Testis (tissue), 3 donors: ENCODE results near the gene MTA3. TPM values are rescaled to one million over a fixed set of nuclear protein-coding genes. Genes with fewer than 3 reads are reported as not detected.

Experiments
- DNase-seq: peaks from one replicate; pipeline ENCODE4 v3.0.0-alpha.2; 2019
- H3K27ac ChIP-seq, 2 donors: fragments of 200-600 bp; sonication (generic); one replicate each; pipeline ENCODE4 v1.5.1; 2019
- H3K27me3 ChIP-seq: fragments of 200-600 bp; sonication (generic); one replicate; pipeline ENCODE4 v1.5.1; 2019
- H3K36me3 ChIP-seq: fragments of 200-600 bp; sonication (generic); one replicate; pipeline ENCODE4 v1.5.1; 2017; ENCODE audit warnings: low read depth; ENCODE audit errors: missing control alignments
- H3K4me1 ChIP-seq: fragments of 200-600 bp; sonication (generic); one replicate; pipeline ENCODE4 v1.5.1; 2019
- H3K4me3 ChIP-seq, 2 donors: fragments of 200-600 bp; sonication (generic); one replicate each; pipeline ENCODE4 v1.5.1; 2017 to 2019
- H3K9me3 ChIP-seq: fragments of 200-600 bp; sonication (generic); one replicate; pipeline ENCODE4 v1.5.1; 2017
- POLR2A ChIP-seq: fragments of 450-650 bp; IDR thresholded peaks from one replicate; pipeline ENCODE4 v1.6.1; 2017; ENCODE audit warnings: antibody characterized with exemption, mild to moderate bottlenecking, moderate library complexity
- WGBS, 2 donors: methylation state at CpG; one replicate each; pipeline ENCODE4 v1.1.5; 2018; 5-methylcytosine and 5-hydroxymethylcytosine counted together
- intact Hi-C: fragments of 100-400 bp; cut with DNase I; formaldehyde crosslinking; loops from one replicate; pipeline ENCODE4 v1.15.1; 2023; ENCODE audit warnings: low total_unique reads
- polyA plus RNA-seq: library from polyadenylated mRNA; stranded (reverse); fragments of 350-450 nt; fragmentation: Illumina TruSeq; extraction: RNeasy Lipid Tissue Mini Kit (QIAGEN cat#74804); gene quantifications from one replicate; pipeline ENCODE4 v1.2.3, GENCODE V29; 2014; ENCODE audit warnings: low read depth, low replicate concordance; ENCODE audit not compliant: insufficient read depth
- total RNA-seq, 2 donors: library from RNA; depleted of rRNA; stranded (reverse); fragments of >200 nt; gene quantifications; one replicate each; pipeline ENCODE4 v1.2.3, GENCODE V29; 2016
- TF ChIP-seq, protein P1 (sequence below), 3 experiments: fragments of 450-650 bp in 2 of 3; fragments of 200-600 bp in 1 of 3; sonication (generic) in 1 of 3; IDR thresholded peaks; one replicate each; pipeline ENCODE4 v1.5.1; 2016 to 2019; ENCODE audit warnings: antibody characterized with exemption in 3 of 3, mild to moderate bottlenecking in 2 of 3, moderate library complexity in 1 of 3

The MTA3 gene
- total and polyA plus RNA-seq, 3 donors from 2014 or later, result 58.5 to 84.6 (median 77.0) TPM

DNA sequence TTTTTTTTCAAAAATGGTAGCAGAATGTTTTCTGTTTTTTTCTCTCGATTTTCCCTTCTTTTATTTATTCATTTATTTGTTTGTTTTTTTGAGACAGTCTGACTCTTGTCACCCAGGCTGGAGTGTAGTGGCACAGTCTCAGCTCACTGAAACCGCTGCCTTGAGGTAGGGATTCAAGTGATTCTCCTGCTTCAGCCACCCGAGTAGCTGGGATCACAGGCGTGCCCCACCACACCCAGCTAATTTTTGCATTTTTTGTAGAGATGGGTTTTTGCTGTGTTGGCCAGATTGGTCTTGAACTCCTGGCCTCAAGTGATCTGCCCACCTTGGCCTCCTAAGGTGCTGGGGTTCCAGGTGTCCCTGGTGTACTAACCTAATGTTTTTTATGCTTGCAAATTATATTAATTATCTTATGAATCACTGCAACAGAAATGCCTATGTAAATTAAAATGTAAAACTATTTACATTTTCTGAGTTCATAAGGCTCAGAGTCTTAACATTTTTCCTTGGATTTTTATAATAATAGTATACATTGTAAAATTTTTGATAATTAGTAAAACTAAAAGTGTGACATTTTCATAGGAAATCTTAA, 19.2 kb downstream of the MTA3 start:
- Histone ChIP-seq H3K4me1 (no peaks in the 10 kb centered on the region), H3K9me3 (no peaks in the 10 kb centered on the region), H3K36me3 (no peaks in the 10 kb centered on the region), H3K27me3 (no peaks in the 10 kb centered on the region), H3K4me3 (no peak overlapping the region), H3K27ac (no peak overlapping the region)
- intact Hi-C loops, result no loop called here
- no peak for TF ChIP-seq POLR2A
- TF ChIP-seq, protein P1, sequence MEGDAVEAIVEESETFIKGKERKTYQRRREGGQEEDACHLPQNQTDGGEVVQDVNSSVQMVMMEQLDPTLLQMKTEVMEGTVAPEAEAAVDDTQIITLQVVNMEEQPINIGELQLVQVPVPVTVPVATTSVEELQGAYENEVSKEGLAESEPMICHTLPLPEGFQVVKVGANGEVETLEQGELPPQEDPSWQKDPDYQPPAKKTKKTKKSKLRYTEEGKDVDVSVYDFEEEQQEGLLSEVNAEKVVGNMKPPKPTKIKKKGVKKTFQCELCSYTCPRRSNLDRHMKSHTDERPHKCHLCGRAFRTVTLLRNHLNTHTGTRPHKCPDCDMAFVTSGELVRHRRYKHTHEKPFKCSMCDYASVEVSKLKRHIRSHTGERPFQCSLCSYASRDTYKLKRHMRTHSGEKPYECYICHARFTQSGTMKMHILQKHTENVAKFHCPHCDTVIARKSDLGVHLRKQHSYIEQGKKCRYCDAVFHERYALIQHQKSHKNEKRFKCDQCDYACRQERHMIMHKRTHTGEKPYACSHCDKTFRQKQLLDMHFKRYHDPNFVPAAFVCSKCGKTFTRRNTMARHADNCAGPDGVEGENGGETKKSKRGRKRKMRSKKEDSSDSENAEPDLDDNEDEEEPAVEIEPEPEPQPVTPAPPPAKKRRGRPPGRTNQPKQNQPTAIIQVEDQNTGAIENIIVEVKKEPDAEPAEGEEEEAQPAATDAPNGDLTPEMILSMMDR (IDR thresholded peaks at IDR 0.05), result no peak
- no peak for DNase-seq
- WGBS, 2 donors, result 92 to 98% methylated on average over 4 of the region's 4 CpGs

DNA sequence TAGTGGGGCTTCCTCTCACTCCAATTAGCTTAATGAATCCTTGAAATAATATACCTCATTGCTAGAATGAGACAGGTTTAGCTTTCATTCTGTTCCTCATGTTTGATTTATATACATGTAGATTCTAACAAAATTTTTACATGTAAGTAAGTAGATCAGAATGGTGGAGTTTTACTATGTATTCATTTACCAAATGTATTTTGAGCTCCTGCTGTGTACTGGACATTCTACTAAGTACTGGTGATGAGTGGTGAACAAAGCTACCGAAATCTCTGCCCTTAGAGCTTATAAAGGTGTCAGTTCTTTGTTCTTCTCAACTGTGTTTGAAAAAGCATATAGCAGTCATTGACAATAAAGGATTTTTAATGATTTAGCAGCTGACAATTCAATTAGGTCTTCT, 19.7 kb downstream of the MTA3 start:
- no peak overlapping the region for H3K27ac ChIP-seq
- TF ChIP-seq, protein P1 (IDR thresholded peaks at IDR 0.05), result no peak
- TF ChIP-seq POLR2A, result no peak
- intact Hi-C loops, result no loop called here
- H3K9me3 ChIP-seq, result no peaks in the 10 kb centered on the region
- 93 to 100% methylated on average over 1 of the region's 1 CpG for WGBS, 2 donors
- no peaks in the 10 kb centered on the region for H3K27me3 ChIP-seq
- no peak overlapping the region for H3K4me3 ChIP-seq
- no peak for DNase-seq
- H3K4me1 ChIP-seq, result no peaks in the 10 kb centered on the region
- H3K36me3 ChIP-seq, result no peaks in the 10 kb centered on the region

DNA sequence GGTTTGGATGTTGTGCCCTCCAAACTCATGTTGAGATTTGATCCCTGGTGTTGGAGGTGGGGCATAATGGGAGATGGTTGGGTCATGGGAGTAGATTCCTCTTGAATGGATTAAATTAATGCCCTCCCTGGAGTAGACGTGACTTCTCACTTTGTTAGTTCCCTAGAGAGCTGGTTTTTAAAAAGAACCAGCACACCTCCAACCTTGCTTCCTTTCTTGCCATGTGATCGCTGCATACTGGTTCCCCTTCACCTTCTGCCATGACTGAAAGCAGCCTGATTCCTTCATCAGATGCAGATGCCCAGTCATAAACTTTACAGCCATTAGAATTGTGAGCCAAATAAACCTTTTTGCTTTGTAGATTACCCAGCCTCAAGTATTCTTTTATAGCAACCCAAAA, 21.7 kb downstream of the MTA3 start:
- WGBS, 2 donors, result 81 to 93% methylated on average over 2 of the region's 2 CpGs
- H3K4me3 ChIP-seq, result no peak overlapping the region
- no peaks in the 10 kb centered on the region for H3K27me3 ChIP-seq
- no peak for TF ChIP-seq POLR2A
- TF ChIP-seq, protein P1 (IDR thresholded peaks at IDR 0.05), result no peak
- intact Hi-C loops, result no loop called here
- no peaks in the 10 kb centered on the region for H3K9me3 ChIP-seq
- no peak for DNase-seq
- H3K4me1 ChIP-seq, result no peaks in the 10 kb centered on the region
- H3K27ac ChIP-seq, result no peak overlapping the region
- H3K36me3 ChIP-seq, result no peaks in the 10 kb centered on the region

DNA sequence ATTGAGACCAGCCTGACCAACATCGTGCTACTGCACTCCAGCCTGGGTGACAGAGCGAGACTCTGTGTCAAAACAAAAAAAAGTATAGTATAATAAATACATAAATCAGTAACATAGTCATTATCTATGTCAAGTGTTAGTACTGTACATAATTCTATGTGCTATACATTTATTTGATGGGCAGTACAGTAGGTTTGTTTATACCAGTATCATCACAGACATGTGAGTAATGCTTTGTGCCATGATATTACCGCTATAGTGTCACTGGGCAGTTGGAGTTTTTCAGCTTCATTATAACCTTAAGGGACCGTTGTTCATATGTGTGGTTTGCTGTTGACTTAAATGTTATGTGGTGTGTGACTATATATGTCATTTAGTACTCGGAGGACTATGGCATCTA, 24.9 kb downstream of the MTA3 start:
- WGBS, 2 donors, result 92 to 96% methylated on average over 5 of the region's 5 CpGs
- Histone ChIP-seq H3K27me3 (no peaks in the 10 kb centered on the region), H3K27ac (no peak overlapping the region), H3K4me3 (no peak overlapping the region), H3K4me1 (no peaks in the 10 kb centered on the region), H3K36me3 (no peaks in the 10 kb centered on the region), H3K9me3 (no peaks in the 10 kb centered on the region)
- intact Hi-C loops, result no loop called here
- no peak for DNase-seq
- TF ChIP-seq POLR2A, result no peak
- TF ChIP-seq, protein P1 (IDR thresholded peaks at IDR 0.05), result no peak

DNA sequence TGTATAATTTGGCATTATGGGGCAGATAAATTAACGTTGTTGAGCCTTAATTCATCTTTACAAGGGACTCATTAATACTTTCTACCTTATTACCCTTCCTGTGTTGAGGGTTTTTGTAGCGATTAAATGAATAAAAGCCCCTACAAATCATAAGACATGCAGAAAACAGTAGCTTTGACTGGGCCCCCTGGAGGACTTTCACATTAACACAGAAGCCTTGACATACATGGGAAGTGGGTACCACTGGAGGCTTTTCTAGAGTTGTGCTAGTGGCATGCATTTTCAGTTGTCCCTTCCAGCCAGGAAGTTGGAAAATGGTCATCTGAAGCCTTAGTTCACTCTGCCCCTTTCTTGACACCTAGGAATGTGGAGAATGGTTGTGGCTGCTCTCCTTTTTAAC, 30.2 kb downstream of the MTA3 start:
- Histone ChIP-seq H3K4me3 (no peak overlapping the region), H3K27me3 (no peaks in the 10 kb centered on the region), H3K36me3 (no peaks in the 10 kb centered on the region), H3K27ac (no peak overlapping the region), H3K4me1 (no peaks in the 10 kb centered on the region), H3K9me3 (no peaks in the 10 kb centered on the region)
- TF ChIP-seq, protein P1 (IDR thresholded peaks at IDR 0.05), result no peak
- no peak for TF ChIP-seq POLR2A
- WGBS, 2 donors, result 79 to 82% methylated on average over 2 of the region's 2 CpGs
- intact Hi-C loops, result no loop called here
- DNase-seq, result no peak
